Sigmoid colon (tissue), 7 donors: ENCODE results near the gene GNAQ. TPM values are rescaled to one million over a fixed set of nuclear protein-coding genes. Genes with fewer than 3 reads are reported as not detected.

ENCODE experiments used
- DNase-seq: peaks from one replicate; pipeline ENCODE4 v3.0.0-alpha.2; 2019
- H3K27ac ChIP-seq, 4 donors: fragments of 200-600 bp; sonication (generic); one replicate each; pipeline ENCODE4 v1.5.1; 2016 to 2019; ENCODE audit warnings: mild to moderate bottlenecking in 1 of 4
- H3K27me3 ChIP-seq, 3 donors: fragments of 200-600 bp; sonication (generic); one replicate each; pipeline ENCODE4 v1.5.1; 2019; ENCODE audit warnings: mild to moderate bottlenecking in 1 of 3
- H3K36me3 ChIP-seq, 4 donors: fragments of 200-600 bp; sonication (generic); one replicate each; pipeline ENCODE4 v1.5.1; 2016 to 2019
- H3K4me1 ChIP-seq, 4 donors: fragments of 200-600 bp; sonication (generic); one replicate each; pipeline ENCODE4 v1.5.1; 2017 to 2019
- H3K4me3 ChIP-seq, 4 donors: fragments of 200-600 bp; sonication (generic); one replicate each; pipeline ENCODE4 v1.5.1; 2017 to 2019; ENCODE audit warnings: mild to moderate bottlenecking in 2 of 4, moderate library complexity in 1 of 4
- H3K9me3 ChIP-seq, 4 donors: fragments of 200-600 bp in 3 of 4; sonication (generic) in 3 of 4; one replicate each; pipeline versions ENCODE4 v1.5.1 to v1.6.1; 2013 to 2019
- CTCF ChIP-seq, 4 experiments: fragments of 450-650 bp in 3 of 4; fragments of 200-600 bp in 1 of 4; IDR thresholded peaks; one replicate each; pipeline ENCODE4 v1.5.1; 2016 to 2019; ENCODE audit warnings: antibody characterized with exemption in 4 of 4, mild to moderate bottlenecking in 3 of 4, moderate library complexity in 2 of 4
- EP300 ChIP-seq, 4 donors: sonication (generic); formaldehyde crosslinking; IDR thresholded peaks; one replicate each; pipeline ENCODE4 v1.6.1; 2017; ENCODE audit warnings: antibody characterized with exemption in 4 of 4
- POLR2A ChIP-seq, 2 donors: fragments of 450-650 bp; IDR thresholded peaks; one replicate each; pipeline ENCODE4 v1.6.1; 2016; ENCODE audit warnings: antibody characterized with exemption in 2 of 2, mild to moderate bottlenecking in 2 of 2, moderate library complexity in 2 of 2
- POLR2AphosphoS5 ChIP-seq, 4 donors: sonication (generic); formaldehyde crosslinking; IDR thresholded peaks; one replicate each; pipeline ENCODE4 v1.6.1; 2017; ENCODE audit warnings: antibody characterized with exemption in 4 of 4
- WGBS, 2 donors: extraction: QIAGEN DNeasy Blood & Tissue Kit; methylation state at CpG; one replicate each; pipeline ENCODE4 v1.1.7; 2013; 5-methylcytosine and 5-hydroxymethylcytosine counted together
- intact Hi-C: fragments of 100-400 bp; cut with DNase I; formaldehyde crosslinking; loops from one replicate; pipeline ENCODE4 v1.15.1; 2023
- polyA plus RNA-seq, 3 donors: library from polyadenylated mRNA; stranded (reverse); fragments of 200-250 nt; gene quantifications; one replicate each; pipeline ENCODE4 v1.2.3, GENCODE V29; 2013
- total RNA-seq, 4 donors: library from RNA; depleted of rRNA; stranded (reverse); fragments of >200 nt; gene quantifications; one replicate each; pipeline ENCODE4 v1.1.0, GENCODE V29; 2016
- donor health status: healthy with polysubstance abuse.
- donor health status: Bipolar disorder and iron deficiency.
- donor health status: healthy.

GNAQ gene
- total and polyA plus RNA-seq, 7 donors = 21.6 to 79.2 (median 49.5) TPM

GRCh38 chr9:77945798-77946197, 85.8 kb downstream of the GNAQ start:
- H3K4me3 ChIP-seq = no peak overlapping the region
- intact Hi-C loops = loop anchor here (5.0 to 10.0 kb wide), 2 partner anchors 33 to 89 kb away; partner anchors contain the start of gene GNAQ
- no peaks in the 10 kb centered on the region for H3K36me3 ChIP-seq
- TF ChIP-seq EP300 (IDR thresholded peaks at IDR 0.05) = no peak
- TF ChIP-seq POLR2AphosphoS5 (IDR thresholded peaks at IDR 0.05) = peak in 1 of 4 donors; percentile 15
- no peak for TF ChIP-seq CTCF (IDR thresholded peaks at IDR 0.05)
- DNase-seq = no peak
- H3K27me3 ChIP-seq = no peaks in the 10 kb centered on the region
- H3K27ac ChIP-seq = peak overlapping the region; percentile 17 to 66 (median 51)
- 53 to 71% methylated on average over 5 of the region's 5 CpGs for WGBS, 2 donors
- H3K4me1 ChIP-seq = peaks cover 0 to 74% (median 58%) of the 10 kb centered on the region in 4 donors
- no peaks in the 10 kb centered on the region for H3K9me3 ChIP-seq

GRCh38 chr9:77944556-77945243, 86.9 kb downstream of the GNAQ start:
- H3K4me3 ChIP-seq = no peak overlapping the region
- no peak for DNase-seq
- H3K27me3 ChIP-seq = no peaks in the 10 kb centered on the region
- H3K9me3 ChIP-seq = no peaks in the 10 kb centered on the region
- H3K36me3 ChIP-seq = no peaks in the 10 kb centered on the region
- 17 to 25% methylated on average over 6 of the region's 6 CpGs for WGBS, 2 donors
- peaks cover 0 to 64% (median 55%) of the 10 kb centered on the region in 4 donors for H3K4me1 ChIP-seq
- no peak for TF ChIP-seq CTCF (IDR thresholded peaks at IDR 0.05)
- TF ChIP-seq EP300 (IDR thresholded peaks at IDR 0.05) = no peak
- TF ChIP-seq POLR2AphosphoS5 (IDR thresholded peaks at IDR 0.05) = peak in 1 of 4 donors; percentile 26
- no peak for TF ChIP-seq POLR2A (IDR thresholded peaks at IDR 0.05)
- intact Hi-C loops = loop anchor here (5.0 to 10.0 kb wide), 2 partner anchors 32 to 90 kb away; partner anchors contain the start of gene GNAQ
- H3K27ac ChIP-seq = peak overlapping the region; percentile 17 to 66 (median 51)

- Histone ChIP-seq H3K9me3 (no peaks in the 10 kb centered on the region), H3K27ac (no peak overlapping the region), H3K27me3 (no peaks in the 10 kb centered on the region), H3K36me3 (no peaks in the 10 kb centered on the region), H3K4me3 (no peak overlapping the region), H3K4me1 (peaks cover 0 to 49% (median 41%) of the 10 kb centered on the region in 4 donors)
- intact Hi-C loops = loop anchor here (10.0 kb wide), 1 partner anchor 92 kb away; the partner anchor contains the start of gene GNAQ
- TF ChIP-seq CTCF (IDR thresholded peaks at IDR 0.05) = no peak
- no peak for TF ChIP-seq POLR2AphosphoS5 (IDR thresholded peaks at IDR 0.05)
- TF ChIP-seq POLR2A (IDR thresholded peaks at IDR 0.05) = no peak
- no peak for TF ChIP-seq EP300 (IDR thresholded peaks at IDR 0.05)
- no peak for DNase-seq
- WGBS, 2 donors = 73 to 88% methylated on average over 4 of the region's 4 CpGs
Observed at GRCh38 chr9:77943057-77943456, 88.6 kb downstream of the GNAQ start.

GRCh38 chr9:77939149-77939668, 92.4 kb downstream of the GNAQ start:
- no peak for DNase-seq
- WGBS, 2 donors = 90% methylated on average over 2 of the region's 2 CpGs
- Histone ChIP-seq H3K4me3 (no peak overlapping the region), H3K36me3 (no peaks in the 10 kb centered on the region), H3K4me1 (peaks cover 0 to 11% (median 4%) of the 10 kb centered on the region in 4 donors), H3K9me3 (no peaks in the 10 kb centered on the region), H3K27ac (no peak overlapping the region), H3K27me3 (no peaks in the 10 kb centered on the region)
- intact Hi-C loops = no loop called here
- TF ChIP-seq CTCF (IDR thresholded peaks at IDR 0.05) (no peak), EP300 (IDR thresholded peaks at IDR 0.05) (no peak), POLR2AphosphoS5 (IDR thresholded peaks at IDR 0.05) (no peak), POLR2A (IDR thresholded peaks at IDR 0.05) (no peak)
